ENCODE results near the gene TEKT2. TPM values are rescaled to one million over a fixed set of nuclear protein-coding genes. Genes with fewer than 3 reads are reported as not detected.
A peak's percentile ranks its signal among the peaks of the same experiment; 100 is the strongest.

The TEKT2 gene
- total and polyA plus RNA-seq, 2 of the 4 experiments (the other 2 are of a cell fraction), result 0.18 TPM; not detected in 1

DNA sequence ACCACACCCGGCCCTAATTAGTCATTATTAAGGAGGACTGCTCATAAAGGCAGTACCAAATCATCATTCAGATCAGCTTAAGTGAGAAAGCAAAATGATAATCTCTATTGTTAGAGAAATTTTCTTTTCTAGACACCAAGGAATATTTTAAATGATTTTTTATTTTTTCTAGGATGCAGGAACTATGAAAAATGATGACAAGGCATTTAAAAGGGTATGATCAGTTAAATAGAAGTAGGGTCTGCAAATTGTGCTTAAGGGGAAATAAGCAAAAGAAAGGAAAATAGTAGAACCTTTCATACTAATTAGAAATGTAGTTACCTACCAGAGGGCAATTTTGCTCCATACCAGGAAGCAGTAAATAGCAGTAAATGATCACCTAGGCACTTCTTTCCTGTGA, 21.6 kb upstream of the TEKT2 start:
- Histone ChIP-seq H3K9me1 (ENCODE audit: insufficient read depth, low read length) (no peaks in the 10 kb centered on the region), H3K27ac (ENCODE audit: insufficient read depth, low read length) (no peak overlapping the region), H3K18ac (ENCODE audit: low read depth, low read length) (no peak overlapping the region), H3K23ac (ENCODE audit: low read depth, low read length) (no peak overlapping the region), H2AK9ac (replicated peaks; ENCODE audit: low read depth, low read length, poor library complexity) (no peak overlapping the region), H2BK5ac (ENCODE audit: low read depth, low read length, poor library complexity, severe bottlenecking) (no peak overlapping the region), H3K27me3 (ENCODE audit: control insufficient read depth, insufficient read depth, low read length) (no peaks in the 10 kb centered on the region), H3K9me3 (ENCODE audit: control insufficient read depth, insufficient read depth, low read length) (no peaks in the 10 kb centered on the region), H3K79me1 (ENCODE audit: low read depth in 1 of 2, low read length in 2 of 2) (no peaks in the 10 kb centered on the region), H2AFZ (replicated peaks; ENCODE audit: low read length, poor library complexity) (no peak overlapping the region), H4K20me1 (ENCODE audit: insufficient read depth, low read length) (no peaks in the 10 kb centered on the region), H3K36me3 (ENCODE audit: control insufficient read depth, insufficient read depth, low read length) (no peaks in the 10 kb centered on the region), H3K4me2 (ENCODE audit: low read depth, low read length) (no peak overlapping the region), H3K4me1 (ENCODE audit: control insufficient read depth, insufficient read depth, low read length) (no peaks in the 10 kb centered on the region), H3K4ac (ENCODE audit: low read depth, low read length) (no peak overlapping the region), H4K5ac (ENCODE audit: low read depth, low read length) (no peak overlapping the region), H2BK120ac (ENCODE audit: low read depth, low read length) (no peak overlapping the region), H3K56ac (ENCODE audit: extremely low read depth, insufficient read depth, low read length) (no peak overlapping the region), H2AK5ac (ENCODE audit: low read depth, low read length) (no peak overlapping the region), H2BK15ac (ENCODE audit: low read depth, low read length) (no peak overlapping the region), H3K14ac (replicated peaks; ENCODE audit: low read depth, low read length) (no peak overlapping the region), H3K9ac (ENCODE audit: low read depth, low read length) (no peak overlapping the region), H4K8ac (ENCODE audit: low read depth in 2 of 2, low read length in 2 of 2) (no peak overlapping the region), H3K4me3 (ENCODE audit: insufficient read depth, low read depth, low read length) (no peak overlapping the region), H2BK20ac (ENCODE audit: low read depth, low read length) (no peak overlapping the region), H4K91ac (ENCODE audit: insufficient read depth, low read depth, low read length) (no peak overlapping the region)
- in situ Hi-C loops (cut with MboI; ENCODE audit: low sequenced_read_pairs), result no loop called here
- ATAC-seq (ENCODE audit: low read depth), result no peak
- DNase-seq, result no peak
- dilution Hi-C loops (cut with HindIII; ENCODE audit: low sequenced_read_pairs, unreplicated experiment), result no loop called here
- ChIA-PET CTCF (interaction anchor here (0.6 kb wide), 1 partner anchor 33 kb away, joined by 5 read pairs; no protein-coding TSS in a partner anchor), POLR2A (ENCODE audit: unreplicated experiment) (no interaction called here)
- intact Hi-C loops (cut with micrococcal nuclease), result no loop called here
- BruUV-seq (replicated peaks), result no TSS peak
- TF ChIP-seq MAFK (IDR thresholded peaks at IDR 0.05; ENCODE audit: low read depth, low read length) (peak; percentile 94), SMC3 (IDR thresholded peaks at IDR 0.05; ENCODE audit: low read depth, low read length) (no peak)
- no CpG with 5 or more reads among the region's 1 CpG for WGBS, 2 experiments (ENCODE audit: extremely low coverage in 2 of 2, insufficient read length in 1 of 2)

All from IMR-90 (cell line).